Fibroblast of lung (primary cell): Measurements from ENCODE around the gene GRAMD1A. TPM values are rescaled to one million over a fixed set of nuclear protein-coding genes. Genes with fewer than 3 reads are reported as not detected.
"Not testable (repeated sequence)": the region's sequence is repeated elsewhere in the genome, so short reads cannot be mapped to it uniquely, and the experiment has no call there.

Experiments
- DNase-seq, 2 donors: peaks; one replicate each; pipeline versions ENCODE4 v3.0.0 to v3.0.0-alpha.2; 2010; ENCODE audit warnings: low read depth in 2 of 2
- H2AFZ ChIP-seq: 2 replicates; pipeline ENCODE4 v1.5.1; 2012; ENCODE audit warnings: low read length, control low read depth, inconsistent platforms
- H3K27ac ChIP-seq: 2 replicates; pipeline ENCODE4 v1.5.1; 2011; ENCODE audit warnings: low read length, control low read depth; ENCODE audit not compliant: insufficient read depth
- H3K27me3 ChIP-seq: 2 replicates; pipeline ENCODE4 v1.5.1; 2011; ENCODE audit warnings: mild to moderate bottlenecking, low read length; ENCODE audit not compliant: control insufficient read depth, insufficient read depth
- H3K36me3 ChIP-seq: 2 replicates; pipeline ENCODE4 v1.5.1; 2011; ENCODE audit warnings: low read length; ENCODE audit not compliant: control insufficient read depth, insufficient read depth
- H3K4me1 ChIP-seq: 2 replicates; pipeline ENCODE4 v1.5.1; 2011; ENCODE audit warnings: low read length; ENCODE audit not compliant: control insufficient read depth, insufficient read depth; ENCODE audit errors: extremely low read depth
- H3K4me2 ChIP-seq: 2 replicates; pipeline ENCODE4 v1.5.1; 2011; ENCODE audit warnings: low read length, control low read depth; ENCODE audit not compliant: insufficient read depth; ENCODE audit errors: extremely low read depth
- H3K4me3 ChIP-seq, 4 experiments: fragments of 200-600 bp in 1 of 4; sonication (generic) in 1 of 4; replicated peaks in 1 of 4; 2 replicates each; pipeline ENCODE4 v1.5.1; 2011 to 2016; ENCODE audit warnings: low read length in 4 of 4, low read depth in 3 of 4, mild to moderate bottlenecking in 3 of 4, control low read depth in 2 of 4, inconsistent platforms in 1 of 4, mixed read lengths in 1 of 4; ENCODE audit not compliant: insufficient read depth in 1 of 4; ENCODE audit errors: control extremely low read depth in 1 of 4
- H3K79me2 ChIP-seq: 2 replicates; pipeline ENCODE4 v1.5.1; 2012; ENCODE audit warnings: mild to moderate bottlenecking, low read length, inconsistent platforms; ENCODE audit not compliant: control insufficient read depth, insufficient read depth
- H3K9ac ChIP-seq: 2 replicates; pipeline ENCODE4 v1.5.1; 2011; ENCODE audit warnings: mild to moderate bottlenecking, low read length, control low read depth; ENCODE audit not compliant: insufficient read depth
- H3K9me3 ChIP-seq: 2 replicates; pipeline ENCODE4 v1.5.1; 2012; ENCODE audit warnings: low read depth, low read length; ENCODE audit not compliant: control insufficient read depth, insufficient read depth
- H4K20me1 ChIP-seq: 2 replicates; pipeline ENCODE4 v1.5.1; 2011; ENCODE audit warnings: low read length; ENCODE audit not compliant: control insufficient read depth, insufficient read depth; ENCODE audit errors: extremely low read depth
- CTCF ChIP-seq, 2 donors: IDR thresholded peaks in 1 of 2; conservative IDR thresholded peaks in 1 of 2; 1 replicate in 1 of 2; 2 replicates in 1 of 2; pipeline ENCODE4 v1.5.1; 2011 to 2012; ENCODE audit warnings: low read length in 2 of 2, control low read depth in 1 of 2, inconsistent platforms in 1 of 2, low read depth in 1 of 2, mild to moderate bottlenecking in 1 of 2
- EZH2 ChIP-seq: IDR thresholded peaks from 2 replicates; pipeline ENCODE4 v1.5.1; 2012; ENCODE audit warnings: low read length, control low read depth, mild to moderate bottlenecking; ENCODE audit errors: missing control alignments
- polyA plus RNA-seq, 2 donors: library from polyadenylated mRNA; depleted of rRNA in 1 of 2; stranded (reverse) in 1 of 2; unstranded in 1 of 2; fragments of >200 nt; gene quantifications; 2 replicates each; pipeline ENCODE4 v1.2.1, GENCODE V29; 2011 to 2012; ENCODE audit warnings: missing spikeins in 1 of 2
- total RNA-seq: library from RNA; depleted of rRNA; stranded (reverse); fragments of >200 nt; gene quantifications from 2 replicates; pipeline ENCODE4 v1.2.1, GENCODE V29; 2014

Gene GRAMD1A
- total and polyA plus RNA-seq, 2 donors (not counting 1 experiment from before 2014, with no cell fraction given): 21.4 to 24.4 TPM

GRCh38 chr19:35048911-35049411, 48.8 kb downstream of the GRAMD1A start:
- Histone ChIP-seq H3K9ac (no peak overlapping the region), H3K79me2 (no peaks in the 10 kb centered on the region), H3K4me1 (no peaks in the 10 kb centered on the region), H4K20me1 (no peaks in the 10 kb centered on the region), H3K9me3 (no peaks in the 10 kb centered on the region), H3K4me2 (no peak overlapping the region), H2AFZ (no peak overlapping the region), H3K27ac (no peak overlapping the region), H3K4me3 (no peak overlapping the region), H3K27me3 (no peaks in the 10 kb centered on the region), H3K36me3 (no peaks in the 10 kb centered on the region)
- TF ChIP-seq CTCF (conservative IDR thresholded peaks at IDR 0.05 in 1 of 2, IDR thresholded peaks at IDR 0.05 in 1 of 2; ENCODE audit: low read depth in 1 of 2, low read length in 2 of 2) (no peak), EZH2 (no peak)
- DNase-seq: no peak

- no peaks in the 10 kb centered on the region for H3K9me3 ChIP-seq
- H3K4me1 ChIP-seq: no peaks in the 10 kb centered on the region
- H3K27me3 ChIP-seq: no peaks in the 10 kb centered on the region
- no peak overlapping the region for H2AFZ ChIP-seq
- H3K27ac ChIP-seq: no peak overlapping the region
- no peak overlapping the region for H3K9ac ChIP-seq
- no peak overlapping the region for H3K4me3 ChIP-seq
- TF ChIP-seq CTCF (conservative IDR thresholded peaks at IDR 0.05 in 1 of 2, IDR thresholded peaks at IDR 0.05 in 1 of 2; ENCODE audit: low read depth in 1 of 2, low read length in 2 of 2) (no peak), EZH2 (no peak)
- no peak overlapping the region for H3K4me2 ChIP-seq
- H3K36me3 ChIP-seq: no peaks in the 10 kb centered on the region
- no peaks in the 10 kb centered on the region for H3K79me2 ChIP-seq
- H4K20me1 ChIP-seq: no peaks in the 10 kb centered on the region
- no peak for DNase-seq
Measured at GRCh38 chr19:35049456-35049855, 49.3 kb downstream of the GRAMD1A start.

GRCh38 chr19:35050662-35051061, 50.5 kb downstream of the GRAMD1A start:
- H3K4me2 ChIP-seq, H3K9me3 ChIP-seq, H3K79me2 ChIP-seq, H4K20me1 ChIP-seq, H3K4me1 ChIP-seq, H3K27ac ChIP-seq, H3K36me3 ChIP-seq, H3K4me3 ChIP-seq, H2AFZ ChIP-seq, H3K27me3 ChIP-seq, DNase-seq, H3K9ac ChIP-seq: not testable (repeated sequence)

GRCh38 chr19:35051268-35051667, 51.1 kb downstream of the GRAMD1A start:
- H3K27me3 ChIP-seq, H3K9me3 ChIP-seq, H3K4me3 ChIP-seq, H3K4me2 ChIP-seq, H4K20me1 ChIP-seq, H3K4me1 ChIP-seq, H2AFZ ChIP-seq, H3K9ac ChIP-seq, H3K36me3 ChIP-seq, H3K27ac ChIP-seq, H3K79me2 ChIP-seq, DNase-seq: not testable (repeated sequence)
